Jurkat, Clone E6-1 (cell line): Measurements from ENCODE around the gene PUSL1.

Experiments
- DNase-seq: peaks from one replicate; pipeline ENCODE4 v3.0.0-alpha.2; 2011; ENCODE audit warnings: low read depth, low spot score
- H3K4me3 ChIP-seq: 2 replicates; pipeline ENCODE4 v1.5.1; 2011; ENCODE audit warnings: mild to moderate bottlenecking, low read length, control low read depth, moderate library complexity

PUSL1 gene

DNA sequence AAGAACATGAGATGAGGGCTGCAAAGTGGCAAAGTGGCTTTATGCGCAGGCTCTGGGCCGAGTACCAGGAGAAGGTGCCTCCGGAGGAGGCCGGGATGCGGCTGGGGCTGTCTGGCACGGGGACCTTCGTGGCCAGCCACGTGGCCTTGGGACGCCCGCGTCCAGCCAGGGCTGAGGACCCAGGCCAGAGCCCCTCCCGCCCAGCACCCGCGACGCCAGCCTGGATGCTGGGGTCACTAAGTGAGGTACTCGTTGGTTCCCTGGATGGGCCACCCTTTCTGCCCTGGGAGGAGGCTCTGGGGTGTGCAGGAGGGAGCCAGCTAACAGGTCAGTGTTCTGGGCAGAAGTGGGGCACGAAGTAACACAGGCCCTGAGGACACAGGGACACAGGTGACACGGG, 15.5 kb upstream of the PUSL1 start:
- H3K4me3 ChIP-seq: no peak overlapping the region
- DNase-seq: no peak

DNA sequence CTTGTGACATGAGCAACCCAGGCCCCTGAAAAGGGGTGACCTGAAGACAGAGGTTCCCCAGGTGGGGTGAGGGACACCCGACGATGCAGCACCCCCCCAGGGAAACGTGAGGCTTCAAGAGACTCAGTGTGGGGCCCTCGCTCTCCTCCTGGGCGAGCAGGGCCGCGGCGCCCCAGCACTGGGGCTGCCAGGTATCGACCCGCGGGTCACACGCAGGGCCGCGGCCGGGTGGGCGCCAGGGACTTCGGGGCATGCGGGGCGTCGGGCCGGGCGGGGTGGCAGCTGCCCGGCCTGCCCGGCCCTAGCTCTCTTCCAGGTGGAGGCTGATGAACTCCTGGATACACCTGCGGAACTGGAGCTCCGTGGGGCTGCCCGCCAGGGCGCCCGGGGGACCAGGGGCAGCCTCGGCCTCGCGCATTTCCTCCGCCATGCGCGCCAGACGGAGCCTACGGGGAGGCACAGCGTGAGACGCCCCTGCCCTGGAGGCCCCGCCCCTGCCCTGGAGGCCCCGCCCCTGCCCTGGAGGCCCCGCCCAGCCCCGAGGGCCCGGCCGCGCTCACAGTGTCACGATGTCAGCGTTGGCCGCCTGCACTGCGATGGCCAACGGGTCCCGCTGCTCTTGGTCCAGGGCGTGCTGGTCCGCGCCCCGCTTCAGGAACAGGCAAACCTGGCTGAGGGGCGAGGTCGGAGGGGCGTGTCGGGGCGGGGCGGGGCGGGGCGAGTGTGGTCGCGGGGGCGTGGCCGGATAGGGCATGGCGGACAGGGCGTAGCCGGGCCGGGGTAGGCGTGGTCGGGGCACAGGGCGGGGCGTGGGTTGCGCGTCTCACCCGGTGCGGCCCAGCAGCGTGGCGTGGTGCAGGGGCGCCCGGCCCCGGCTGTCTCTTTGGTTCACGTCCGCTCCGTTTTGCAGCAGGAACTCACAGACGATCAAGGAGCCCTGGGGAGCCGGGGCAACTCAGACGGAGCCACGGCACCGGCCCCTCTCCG, 14.8 kb upstream of the PUSL1 start:
- no peak for DNase-seq
- H3K4me3 ChIP-seq: no peak overlapping the region

DNA sequence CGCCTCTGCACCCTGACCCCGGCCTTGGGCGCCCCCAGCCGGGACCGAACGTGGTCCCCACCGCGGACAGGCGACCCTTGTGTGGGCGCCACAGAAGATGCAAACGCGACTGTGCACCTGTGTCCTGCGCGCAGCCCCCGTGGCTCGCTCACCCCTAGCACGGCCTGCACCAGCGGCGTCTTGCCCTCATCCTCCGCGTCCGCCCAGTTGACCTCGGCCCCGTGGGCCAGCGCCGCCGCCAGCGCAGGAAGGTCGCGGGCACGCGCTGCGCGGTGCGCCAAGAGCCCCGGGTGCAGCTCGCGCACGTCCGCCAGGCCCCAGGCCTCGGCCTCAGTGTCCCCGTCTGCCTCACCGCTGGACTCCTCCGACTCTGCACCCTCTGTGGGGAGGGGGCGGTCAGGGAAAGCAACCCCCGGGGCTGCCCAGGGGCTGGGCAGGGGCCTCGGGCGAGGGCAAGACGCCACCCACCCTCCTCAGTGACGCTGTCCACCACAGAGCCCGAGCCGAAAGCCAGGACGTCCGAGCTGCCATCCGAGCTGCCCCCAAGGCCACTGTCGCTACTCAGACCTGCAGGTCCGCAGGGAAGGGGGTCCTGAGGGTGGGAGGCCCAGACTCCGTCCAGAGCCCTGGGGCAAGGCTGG, 14.0 kb upstream of the PUSL1 start:
- H3K4me3 ChIP-seq: no peak overlapping the region
- no peak for DNase-seq

DNA sequence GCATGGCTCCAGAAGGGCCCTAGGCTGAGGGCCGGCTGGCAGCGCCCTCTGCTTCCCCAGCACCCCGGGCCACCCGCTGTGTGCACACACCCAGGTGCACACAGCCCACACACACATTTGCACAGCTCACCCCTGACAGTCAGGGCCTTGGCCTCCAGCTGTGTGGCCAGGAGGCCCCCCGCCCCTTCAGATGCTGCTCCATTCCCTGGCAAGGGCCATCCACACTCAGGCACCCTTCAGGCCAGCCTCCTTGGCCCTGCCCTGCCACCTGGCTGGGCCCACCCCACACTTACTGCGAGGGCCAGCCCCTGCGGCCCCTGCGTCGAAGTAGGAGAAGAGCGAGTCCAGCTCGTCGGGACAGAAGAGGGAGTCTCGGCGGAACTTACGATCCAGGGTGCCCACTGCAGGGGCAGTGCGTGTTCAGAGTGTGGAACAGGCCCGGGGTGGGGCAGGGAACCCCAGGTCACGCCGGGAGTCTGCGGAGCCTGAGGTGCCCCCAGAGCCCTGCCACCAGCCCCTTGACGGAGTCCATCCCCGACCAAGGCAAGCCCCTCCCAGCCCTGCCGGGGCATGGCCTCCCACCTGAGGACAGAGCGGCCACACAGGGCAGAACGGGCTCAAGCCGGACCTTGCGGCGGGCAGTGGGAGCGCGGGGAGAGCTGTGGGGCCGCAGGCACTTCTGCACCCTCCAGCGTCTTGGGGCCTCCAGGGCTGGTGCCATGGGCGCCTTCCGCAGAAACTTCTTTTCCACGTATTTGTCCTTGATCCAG, 13.1 kb upstream of the PUSL1 start:
- DNase-seq: no peak
- H3K4me3 ChIP-seq: no peak overlapping the region

DNA sequence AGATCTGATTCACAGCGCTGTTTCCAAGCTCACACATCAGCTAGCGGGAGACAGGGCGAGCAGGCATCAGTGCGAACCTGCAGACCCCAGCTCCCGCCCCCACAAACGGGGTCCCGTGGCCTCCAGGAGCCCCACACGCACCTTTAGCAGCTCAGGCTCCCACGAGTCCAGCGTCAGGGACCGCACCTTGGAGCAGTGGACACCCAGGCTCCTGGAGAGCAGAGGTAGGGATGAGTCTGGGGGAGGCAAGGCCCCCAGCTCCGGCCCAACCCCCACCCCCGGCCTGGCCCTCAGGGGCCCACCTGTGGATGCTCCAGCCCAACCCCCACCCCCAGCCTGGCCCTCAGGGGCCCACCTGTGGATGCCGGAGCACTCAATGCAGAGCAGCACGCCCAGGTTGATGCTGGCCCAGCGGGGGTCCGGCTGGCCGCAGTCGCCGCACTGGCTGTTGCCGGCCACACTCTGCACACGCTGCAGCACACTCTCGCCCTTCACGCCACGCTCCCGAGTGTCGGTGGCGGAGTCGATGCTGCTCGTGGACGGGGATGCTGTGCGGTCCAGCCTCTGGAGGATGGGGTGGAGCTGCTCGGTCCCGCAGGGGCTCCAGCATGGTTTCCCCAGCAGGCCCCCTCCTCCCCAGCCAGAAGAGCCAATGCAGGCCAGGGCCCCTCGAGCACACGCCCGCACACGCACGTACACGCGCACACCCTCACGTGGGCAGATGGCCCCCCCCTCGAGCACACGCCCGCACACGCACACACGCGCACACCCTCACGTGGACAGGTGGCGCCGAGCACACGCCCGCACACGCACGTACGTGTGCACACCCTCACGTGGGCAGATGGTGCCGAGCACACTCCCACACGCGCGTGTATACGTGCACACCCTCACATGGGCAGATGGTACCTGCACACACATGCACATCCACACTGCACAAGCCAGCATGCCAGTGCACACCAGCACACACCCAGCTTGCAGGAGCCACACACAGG, 12.0 kb upstream of the PUSL1 start:
- no peak for DNase-seq
- H3K4me3 ChIP-seq: no peak overlapping the region

DNA sequence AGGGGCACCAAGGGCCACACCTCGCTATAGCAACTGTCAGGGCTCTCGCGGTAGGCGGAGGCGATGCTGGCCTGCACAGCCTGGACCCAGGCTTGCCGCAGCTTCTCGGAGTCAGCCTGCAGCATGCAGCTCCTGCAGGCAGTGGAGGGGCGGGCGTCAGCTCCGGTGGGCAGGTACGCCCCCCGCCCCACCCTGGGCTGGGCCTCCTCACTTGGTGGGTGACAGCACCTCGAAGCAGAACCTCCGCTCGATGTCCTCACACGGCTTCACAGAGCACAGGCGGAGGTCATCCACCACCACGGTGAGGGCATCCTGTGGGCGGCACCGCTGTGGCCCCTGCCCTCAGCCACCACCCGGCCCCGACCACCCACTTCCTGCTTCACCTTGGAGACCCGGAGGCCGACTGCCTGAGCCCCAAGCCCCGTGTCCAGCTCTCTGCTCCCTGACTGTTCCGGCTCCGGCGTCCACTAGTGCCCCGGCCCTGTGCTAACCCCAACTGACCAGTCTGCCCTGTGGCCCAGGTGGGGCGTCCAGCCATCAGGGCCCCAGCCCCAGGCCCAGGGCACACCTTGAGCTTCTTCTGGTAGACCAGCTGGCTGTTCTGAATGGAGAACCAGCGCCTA, 10.5 kb upstream of the PUSL1 start:
- DNase-seq: no peak
- no peak overlapping the region for H3K4me3 ChIP-seq

DNA sequence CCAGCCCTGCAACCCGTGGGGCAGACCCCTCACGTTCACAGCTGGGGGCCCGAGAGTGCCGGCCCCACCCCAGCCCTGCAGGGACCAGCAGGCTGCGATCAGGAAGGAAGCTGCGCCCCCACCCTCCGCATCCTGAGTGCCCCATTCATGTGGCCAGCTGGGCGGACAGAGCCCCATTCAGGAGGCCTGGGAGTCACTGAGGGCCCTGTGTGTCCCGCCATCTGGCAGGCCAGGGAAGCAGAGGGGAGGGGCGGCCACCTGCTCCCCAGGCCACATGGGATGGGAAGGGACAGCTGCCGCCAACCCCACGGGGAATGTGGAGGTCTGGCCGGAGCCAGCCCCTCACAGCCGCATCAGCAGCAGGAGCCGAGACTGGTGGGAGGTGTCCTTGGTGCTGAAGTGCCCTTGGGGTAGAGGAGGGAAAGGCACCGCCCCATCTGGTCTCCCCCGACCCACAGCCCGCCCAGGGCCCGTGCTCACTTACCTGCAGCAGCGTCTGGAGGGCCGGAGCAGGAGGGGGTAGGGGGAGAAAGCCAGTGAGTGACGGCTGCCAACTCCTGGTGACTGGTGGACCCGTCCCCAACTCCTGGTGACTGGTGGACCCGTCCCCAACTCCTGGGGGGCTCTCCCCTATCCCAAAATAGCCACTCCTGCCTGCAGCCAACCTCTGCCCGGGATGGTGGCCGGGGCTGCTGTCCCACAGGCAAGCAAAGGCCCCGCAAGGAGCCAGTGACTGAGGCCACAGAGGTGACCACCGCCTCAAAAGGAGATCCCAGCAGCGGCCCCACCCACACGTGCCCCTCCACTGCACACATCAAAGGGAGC, 9.3 kb upstream of the PUSL1 start:
- no peak for DNase-seq
- H3K4me3 ChIP-seq: no peak overlapping the region

DNA sequence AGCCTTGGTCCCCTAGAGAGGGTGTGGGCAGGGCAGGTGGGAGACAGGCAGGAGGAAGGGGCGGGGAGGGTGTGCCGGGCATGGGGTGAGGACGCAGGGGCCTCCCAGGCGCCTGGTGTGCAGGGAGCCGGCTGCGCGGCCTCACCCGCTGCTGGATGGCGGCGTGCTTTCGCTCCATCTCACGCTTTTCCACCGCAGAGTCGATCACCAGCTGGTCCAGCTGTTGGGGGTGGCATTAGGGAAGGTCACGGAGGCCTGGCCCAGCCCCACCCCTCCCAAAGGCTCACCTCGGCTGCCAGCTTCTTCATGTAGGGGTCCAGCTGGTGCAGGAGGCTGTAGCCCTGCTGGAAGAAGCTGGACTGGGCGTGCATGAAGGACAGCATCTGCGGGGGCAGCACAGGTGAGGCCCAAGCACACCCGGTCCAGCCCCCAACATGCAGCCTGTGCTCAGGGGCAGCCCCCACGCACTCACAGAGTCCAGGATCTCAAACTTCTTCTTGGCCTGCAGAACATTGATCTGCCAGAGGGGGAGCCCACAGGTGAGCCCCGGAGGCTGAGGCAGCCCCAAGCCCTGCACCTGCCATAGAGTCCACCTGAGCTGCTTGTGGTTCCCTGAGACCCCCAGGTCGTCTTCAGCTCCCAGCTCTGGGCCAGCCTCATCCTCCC, 8.6 kb upstream of the PUSL1 start:
- DNase-seq: no peak
- H3K4me3 ChIP-seq: no peak overlapping the region

DNA sequence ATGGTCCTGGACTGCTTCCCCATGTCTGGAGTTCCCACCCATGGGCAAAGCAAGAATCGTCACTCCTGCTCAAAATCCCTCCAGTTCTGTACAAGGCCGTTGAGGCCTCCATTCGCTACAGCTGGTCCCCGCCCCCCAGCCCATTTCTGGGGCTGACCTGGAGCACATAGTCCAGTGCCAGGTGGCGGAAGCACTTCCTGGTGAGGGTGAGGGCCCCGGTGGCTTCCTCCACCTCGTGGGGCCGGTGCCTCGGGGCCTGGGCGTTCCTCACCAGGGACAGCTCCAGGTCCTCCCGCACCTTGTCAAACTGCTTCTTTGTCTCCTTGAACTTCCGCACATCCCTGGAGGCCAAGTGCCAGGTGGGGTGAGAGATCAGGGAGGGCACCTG, 8.1 kb upstream of the PUSL1 start:
- no peak for DNase-seq

DNA sequence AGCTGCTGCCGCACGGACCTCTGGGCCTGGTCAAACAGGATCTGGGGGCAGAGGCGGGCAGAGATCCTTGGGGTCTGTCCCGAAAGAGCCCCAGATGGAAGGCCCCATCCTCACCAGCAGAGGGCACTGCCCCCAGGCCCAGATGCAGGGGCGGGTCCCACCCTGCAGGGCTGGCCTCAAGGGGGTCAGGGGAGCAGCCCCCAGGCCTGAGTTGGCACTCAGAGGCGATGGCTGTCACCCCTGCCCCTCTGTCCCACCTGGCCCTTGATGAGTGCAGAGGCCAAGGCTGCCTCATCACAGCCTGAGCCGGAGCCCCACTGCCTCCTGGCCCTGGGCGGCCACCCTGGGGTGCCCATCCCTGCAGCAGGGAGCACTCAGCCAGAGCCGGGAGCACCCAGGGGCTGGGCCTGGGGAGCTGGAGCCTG, 6.4 kb upstream of the PUSL1 start:
- no peak overlapping the region for H3K4me3 ChIP-seq
- DNase-seq: no peak

More for the DNA sequence above, 8.1 kb upstream of the PUSL1 start:
- no peak overlapping the region for H3K4me3 ChIP-seq

DNA sequence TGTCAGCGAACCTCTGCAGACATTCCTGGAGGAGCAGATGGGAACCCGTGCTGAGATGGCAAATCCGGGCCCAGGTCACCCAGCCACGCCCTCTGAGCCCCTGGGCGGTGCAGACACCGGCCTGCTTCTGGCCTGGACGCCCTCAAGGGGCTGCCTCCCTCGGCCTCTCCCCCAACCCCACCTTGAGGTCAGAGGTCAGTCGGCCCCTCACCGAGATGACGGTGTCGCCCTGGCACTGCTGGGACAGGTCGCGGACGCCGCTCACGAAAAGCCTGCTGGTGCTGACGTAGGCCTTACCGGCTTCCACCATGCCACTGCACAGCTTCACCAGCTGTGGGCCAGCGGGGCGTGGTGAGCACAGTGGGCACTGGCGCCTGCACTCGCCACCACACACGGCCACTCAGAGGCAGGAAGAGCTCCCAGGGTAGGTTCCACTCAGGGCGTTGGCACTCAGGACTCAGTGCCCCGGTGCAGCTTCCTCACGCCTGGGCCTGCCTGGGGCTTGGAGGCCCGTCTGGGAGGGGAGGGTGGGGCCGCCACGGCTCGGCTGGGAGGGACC, 5.4 kb upstream of the PUSL1 start:
- no peak for DNase-seq
- H3K4me3 ChIP-seq: no peak overlapping the region

DNA sequence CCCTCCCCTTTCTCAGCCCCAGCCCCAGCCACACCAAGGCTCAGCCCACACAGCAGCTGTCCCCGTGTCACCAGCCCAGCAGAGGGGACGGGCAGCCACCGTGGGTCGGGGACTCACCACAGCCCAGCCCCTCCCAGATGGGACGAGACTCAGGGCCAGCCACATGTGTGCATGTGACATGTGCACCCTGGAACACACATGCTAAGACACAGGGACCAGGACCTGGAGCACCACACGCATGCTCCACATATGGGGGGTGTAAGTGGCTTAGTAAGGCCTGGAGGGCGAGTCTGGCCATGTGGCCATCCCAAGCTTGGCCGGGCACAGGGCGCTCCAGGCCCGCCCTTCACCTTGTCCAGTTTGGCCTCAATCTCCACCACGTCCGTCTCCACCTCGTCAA, 4.7 kb upstream of the PUSL1 start:
- no peak overlapping the region for H3K4me3 ChIP-seq
- no peak for DNase-seq

DNA sequence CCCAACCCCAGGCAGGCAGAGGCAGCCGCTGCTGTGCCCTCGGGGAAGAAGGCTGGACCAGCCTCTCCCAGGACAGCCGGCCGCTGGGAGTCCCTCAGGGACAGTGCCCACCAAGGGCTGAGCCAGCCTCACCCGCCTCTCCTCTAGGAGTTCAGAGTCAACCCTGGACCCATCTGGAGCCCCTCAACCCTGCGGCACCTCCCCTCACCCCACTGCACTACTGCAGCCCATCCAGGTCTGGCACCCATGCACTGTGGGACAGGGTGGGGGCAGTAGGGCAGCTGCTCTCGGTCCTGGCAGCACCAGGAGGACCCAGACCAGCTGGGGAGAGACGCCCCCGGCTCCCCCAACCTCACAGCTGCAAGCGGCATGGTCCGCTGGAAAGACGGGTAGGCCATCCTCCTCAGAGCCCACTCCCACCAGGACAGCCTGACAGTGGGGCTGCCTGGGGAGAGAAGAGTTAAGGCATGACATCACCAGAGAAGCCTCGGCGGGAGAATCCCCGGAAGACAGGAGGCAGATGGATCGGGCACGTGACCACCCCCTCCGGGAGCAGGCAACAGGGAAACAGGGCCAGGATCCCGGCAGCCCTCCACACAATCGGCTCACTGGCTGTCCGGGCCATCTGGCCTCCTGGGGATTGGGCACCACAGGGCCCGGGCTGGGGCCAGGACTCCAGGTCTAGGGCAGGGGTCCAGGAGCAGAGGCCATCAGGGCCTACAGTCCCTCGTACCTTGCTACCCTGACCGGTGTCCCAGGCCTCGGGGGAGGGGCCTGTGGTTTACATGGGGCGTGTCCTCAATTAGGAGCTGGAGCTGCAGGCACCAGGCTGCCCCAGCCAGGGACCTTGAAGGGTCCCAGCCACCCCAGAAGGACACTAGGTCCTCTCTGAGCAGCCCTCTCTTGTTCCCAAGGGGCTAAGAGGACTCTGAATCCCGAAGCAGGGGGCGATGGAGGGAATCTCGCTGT, 3.8 kb upstream of the PUSL1 start:
- no peak for DNase-seq
- peak overlapping the region; percentile 81 for H3K4me3 ChIP-seq

DNA sequence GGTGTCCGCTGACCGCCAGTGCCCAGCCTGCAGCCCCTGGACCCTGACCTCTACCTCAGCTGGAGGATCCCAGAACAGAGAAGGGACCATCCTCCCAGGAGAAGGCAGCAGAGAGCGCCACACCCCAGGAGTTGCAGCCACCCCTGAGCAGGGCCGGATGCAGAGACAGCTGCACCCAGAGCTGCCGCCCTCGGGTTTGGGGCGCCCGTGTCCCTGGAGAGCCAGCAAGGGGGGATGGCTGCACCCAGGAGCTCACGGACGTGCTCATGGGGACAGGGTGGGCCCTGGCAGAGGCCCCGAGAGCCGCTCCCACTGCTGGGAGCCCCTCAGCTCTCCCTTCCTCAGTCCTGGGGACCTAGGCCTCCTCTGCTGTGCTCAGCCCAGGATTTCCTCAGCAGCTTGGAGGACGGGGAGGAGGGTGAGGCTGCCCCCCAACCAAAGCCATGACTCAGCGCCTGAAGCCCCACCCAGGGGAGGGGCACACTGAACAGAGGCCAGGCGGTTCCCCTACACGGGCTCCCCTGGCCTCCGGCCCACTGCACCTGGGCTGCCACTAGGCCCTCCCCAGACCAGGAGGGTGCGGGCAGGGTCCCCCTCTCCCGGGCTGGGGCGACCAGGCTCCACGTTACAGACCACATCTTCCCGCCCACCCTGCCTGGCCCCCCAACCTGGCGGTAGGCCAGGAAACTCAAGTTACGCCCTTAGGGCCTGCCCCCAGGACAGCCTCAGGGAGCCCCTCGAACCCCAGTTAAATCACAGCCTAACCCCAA, 2.9 kb upstream of the PUSL1 start:
- H3K4me3 ChIP-seq: peak overlapping the region; percentile 81
- peak; percentile 62 for DNase-seq
